Measurements from ENCODE around the gene HLA-A.

- TF ChIP-seq CTCF (IDR thresholded peaks at IDR 0.05; ENCODE audit: extremely low read depth in 1 of 2, insufficient read depth in 1 of 2, low read depth in 1 of 2, low read length in 2 of 2) (no peak), POLR2A (IDR thresholded peaks at IDR 0.05; ENCODE audit: low read depth, low read length) (no peak)
Measured at GRCh38 chr6:29938746-29939508, 3.4 kb upstream of the HLA-A start.
